ENCODE data around the gene MOB4. TPM values are rescaled to one million over a fixed set of nuclear protein-coding genes. Genes with fewer than 3 reads are reported as not detected.
"Not testable (repeated sequence)": the region's sequence is repeated elsewhere in the genome, so short reads cannot be mapped to it uniquely, and the experiment has no call there.

The MOB4 gene
- total and polyA plus RNA-seq, 12 donors, result 17.2 to 43.2 (median 30.5) TPM

DNA sequence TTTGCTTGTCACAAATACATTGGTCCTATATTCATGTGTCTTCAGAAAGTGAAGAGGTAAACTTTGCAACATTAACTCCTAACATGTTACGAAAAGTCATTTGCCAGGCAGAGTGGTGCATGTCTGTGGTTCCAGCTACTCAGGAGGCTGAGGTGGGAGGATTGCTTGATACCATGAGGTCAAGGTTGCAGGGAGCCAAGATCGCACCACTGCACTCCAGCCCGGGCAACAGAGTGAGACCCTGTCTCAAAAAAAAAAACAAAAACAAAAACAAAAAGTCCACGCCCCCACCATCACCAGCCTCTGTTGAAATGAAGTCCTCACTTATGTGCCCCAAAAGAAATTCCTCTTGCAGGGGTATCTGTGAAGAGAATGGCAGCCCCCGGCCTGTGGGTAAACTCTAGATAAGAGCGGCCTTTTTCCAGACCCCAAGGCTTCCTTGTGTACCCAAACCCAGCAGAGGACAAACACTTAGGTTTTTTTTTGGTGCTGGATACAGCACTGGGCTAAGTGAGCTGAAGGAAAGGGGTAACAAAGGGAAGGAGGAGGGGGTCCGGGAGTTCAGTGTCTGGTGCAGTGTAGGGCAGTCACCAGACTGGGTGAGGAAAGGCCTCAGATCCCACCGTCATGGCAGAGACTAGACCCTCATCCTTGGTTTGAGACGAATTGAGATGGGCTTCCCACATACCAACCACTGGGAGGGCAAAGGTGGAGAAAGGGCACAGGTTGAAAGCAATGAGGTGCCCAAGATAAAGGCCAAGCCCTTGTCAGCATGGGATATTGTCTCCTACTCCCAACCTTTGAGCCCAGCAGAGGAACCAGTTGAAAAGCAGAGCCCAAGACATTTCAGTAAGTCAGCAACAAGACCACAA lies 35.5 kb upstream of the MOB4 start:
- intact Hi-C loops (cut with DNase I), result no loop called here
- H3K27me3 ChIP-seq, result no peaks in the 10 kb centered on the region
- peaks cover 0 to 29% (median 10%) of the 10 kb centered on the region in 11 donors for H3K9me3 ChIP-seq
- H3K27ac ChIP-seq, result no peak overlapping the region
- H3K4me1 ChIP-seq, result peaks cover 0 to 17% (median 2%) of the 10 kb centered on the region in 9 donors
- ATAC-seq (no peak), DNase-seq (no peak)
- WGBS, 2 donors, result 91 to 93% methylated on average over 9 of the region's 9 CpGs
- H3K4me3 ChIP-seq, result no peak overlapping the region
- peaks cover 0 to 94% (median 22%) of the 10 kb centered on the region in 9 donors for H3K36me3 ChIP-seq
- no peak for TF ChIP-seq CTCF (IDR thresholded peaks at IDR 0.05)

- intact Hi-C loops (cut with DNase I); H3K27ac ChIP-seq; H3K4me1 ChIP-seq; ATAC-seq; DNase-seq; H3K4me3 ChIP-seq; H3K27me3 ChIP-seq: not testable (repeated sequence)
- Histone ChIP-seq H3K9me3 (peaks cover 0 to 29% (median 10%) of the 10 kb centered on the region in 11 donors), H3K36me3 (peaks cover 0 to 97% (median 36%) of the 10 kb centered on the region in 9 donors)
- 94 to 98% methylated on average over 3 of the region's 3 CpGs for WGBS, 2 donors
These were observed 31.6 kb upstream of the MOB4 start for GRCh38 chr2:197484248-197484647.

DNA sequence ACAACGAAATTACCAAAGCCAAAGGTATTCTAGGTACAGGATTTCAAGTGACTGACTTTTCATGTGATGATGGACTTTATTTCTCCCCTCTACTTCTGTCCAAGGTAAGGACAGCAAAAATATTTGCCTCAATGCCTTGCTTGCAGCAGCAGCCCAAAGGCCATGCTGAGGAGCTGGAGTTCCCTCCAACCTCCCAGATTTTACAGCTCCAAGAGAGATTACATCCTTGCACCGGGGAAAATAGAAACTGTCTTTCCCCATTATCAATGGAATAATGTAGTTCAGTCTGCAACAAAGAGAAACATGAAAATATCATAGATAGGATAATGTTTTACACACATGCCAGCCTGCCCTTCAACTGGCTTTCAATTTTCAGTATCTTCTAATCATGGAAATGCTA lies 29.7 kb upstream of the MOB4 start:
- intact Hi-C loops (cut with DNase I), result no loop called here
- H3K27me3 ChIP-seq, result no peaks in the 10 kb centered on the region

DNA sequence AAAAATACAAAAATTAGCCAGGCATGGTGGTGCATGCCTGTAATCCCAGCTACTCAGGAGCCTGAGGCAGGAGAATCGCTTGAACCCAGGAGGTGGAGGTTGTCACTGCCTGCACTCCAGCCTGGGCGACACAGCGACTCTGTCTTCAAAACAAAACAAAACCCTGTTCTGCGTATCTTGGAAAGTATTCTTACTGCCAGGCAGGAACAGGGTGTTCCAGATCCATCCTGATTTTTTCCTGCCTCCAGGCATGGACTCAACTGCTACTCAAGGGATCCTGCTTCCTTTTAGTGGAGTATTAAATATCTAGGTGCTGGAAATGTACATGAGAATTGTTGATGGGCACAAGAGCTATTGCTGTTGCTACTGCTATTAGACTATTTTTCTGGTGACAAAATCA lies 28.5 kb upstream of the MOB4 start:
- Histone ChIP-seq H3K27ac (peak overlapping the region in 3 of 10 donors; percentile 31 to 61 (median 35)), H3K4me3 (no peak overlapping the region), H3K27me3 (no peaks in the 10 kb centered on the region), H3K9me3 (peaks cover 0 to 26% (median 10%) of the 10 kb centered on the region in 11 donors), H3K36me3 (peaks cover 0 to 99% (median 68%) of the 10 kb centered on the region in 9 donors), H3K4me1 (peaks cover 0 to 6% (median 0%) of the 10 kb centered on the region in 9 donors)
- intact Hi-C loops (cut with DNase I), result no loop called here
- ATAC-seq, result peak in 2 of 8 donors; percentile 25 to 58
- no peak for DNase-seq
- 74 to 77% methylated on average over 4 of the region's 4 CpGs for WGBS, 2 donors
- no peak for TF ChIP-seq CTCF (IDR thresholded peaks at IDR 0.05)

More for the DNA sequence above, 29.7 kb upstream of the MOB4 start:
- peaks cover 0 to 6% (median 0%) of the 10 kb centered on the region in 9 donors for H3K4me1 ChIP-seq
- no peak overlapping the region for H3K4me3 ChIP-seq
- H3K36me3 ChIP-seq, result peaks cover 0 to 99% (median 55%) of the 10 kb centered on the region in 9 donors
- H3K9me3 ChIP-seq, result peaks cover 0 to 29% (median 10%) of the 10 kb centered on the region in 11 donors
- DNase-seq (no peak), ATAC-seq (no peak)
- no peak overlapping the region for H3K27ac ChIP-seq
- no peak for TF ChIP-seq CTCF (IDR thresholded peaks at IDR 0.05)
- 91 to 92% methylated on average over 2 of the region's 2 CpGs for WGBS, 2 donors
